ENCODE data around the gene PTPRU. TPM values are rescaled to one million over a fixed set of nuclear protein-coding genes. Genes with fewer than 3 reads are reported as not detected.
A peak's percentile ranks its signal among the peaks of the same experiment; 100 is the strongest.

PTPRU gene
- total and polyA plus RNA-seq, 4 donors = 1.6 to 15.1 (median 6.0) TPM

DNA sequence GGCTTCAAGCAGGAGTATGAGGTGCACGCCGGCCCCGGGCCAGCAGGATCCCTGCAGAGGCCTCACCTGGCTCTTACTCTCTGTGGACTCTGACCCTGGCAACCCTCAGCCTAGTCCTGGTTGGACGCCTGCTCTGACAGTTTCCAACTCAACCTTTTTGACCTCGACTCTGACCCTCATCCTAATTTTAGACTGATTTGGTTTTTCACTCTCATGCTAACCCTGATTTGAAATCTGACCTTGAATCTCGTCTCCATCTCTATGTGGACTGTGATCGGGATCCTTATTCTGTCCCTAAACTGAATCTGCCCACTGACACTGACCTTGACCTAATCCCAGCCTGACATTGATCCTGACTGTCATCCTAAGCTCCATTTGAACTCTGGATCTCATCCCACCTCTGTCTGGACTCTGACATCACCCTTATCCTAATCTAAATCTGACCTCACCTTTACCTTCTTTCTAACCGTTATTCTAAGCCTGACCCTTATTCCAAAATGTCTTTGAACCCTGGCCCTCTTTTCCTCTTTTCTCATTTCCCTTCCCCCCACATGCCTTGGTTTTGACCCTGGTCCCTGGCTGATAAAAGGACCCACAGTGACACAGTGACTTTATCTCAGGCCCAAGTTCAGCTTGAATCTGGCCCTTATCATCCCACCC, 67.8 kb downstream of the PTPRU start:
- H3K27me3 ChIP-seq (ENCODE audit: control insufficient read depth in 4 of 4, insufficient read depth in 4 of 4, low read length in 3 of 4) = no peaks in the 10 kb centered on the region
- DNase-seq (ENCODE audit: low spot score) = no peak
- H3K9me3 ChIP-seq (ENCODE audit: control insufficient read depth in 4 of 4, low read length in 3 of 4) = no peaks in the 10 kb centered on the region
- H3K4me3 ChIP-seq (ENCODE audit: low read depth in 1 of 3, low read length in 3 of 3) = no peak overlapping the region
- peaks cover 6 to 16% (median 13%) of the 10 kb centered on the region in 4 donors for H3K4me1 ChIP-seq (ENCODE audit: control insufficient read depth in 4 of 4, insufficient read depth in 4 of 4, low read length in 3 of 4)
- no peak overlapping the region for H3K9ac ChIP-seq (ENCODE audit: low read depth in 1 of 2, low read length in 2 of 2)
- H3K27ac ChIP-seq (ENCODE audit: low read depth in 1 of 2, low read length in 2 of 2) = no peak overlapping the region
- TF ChIP-seq RXRA (IDR thresholded peaks at IDR 0.05) (peak; percentile 98 to 99), RAD21 (IDR thresholded peaks at IDR 0.05) (peak; percentile 31 to 50), SP1 (IDR thresholded peaks at IDR 0.05) (peak; percentile 87), HNF4G (IDR thresholded peaks at IDR 0.05) (peak; percentile 92), GABPA (IDR thresholded peaks at IDR 0.05 in 1 of 2, conservative IDR thresholded peaks at IDR 0.05 in 1 of 2) (no peak), FOXA2 (IDR thresholded peaks at IDR 0.05) (no peak), HNF4A (conservative IDR thresholded peaks at IDR 0.05) (peak; percentile 97 to 98), YY1 (IDR thresholded peaks at IDR 0.05) (peak; percentile 62), FOXA1 (IDR thresholded peaks at IDR 0.05) (peak; percentile 19), NR2F2 (IDR thresholded peaks at IDR 0.05) (peak; percentile 99), EGR1 (IDR thresholded peaks at IDR 0.05; ENCODE audit: low read depth in 2 of 2) (no peak), JUND (IDR thresholded peaks at IDR 0.05) (peak; percentile 68 to 79), TAF1 (conservative IDR thresholded peaks at IDR 0.05) (no peak)
- TF ChIP-seq, protein P1, sequence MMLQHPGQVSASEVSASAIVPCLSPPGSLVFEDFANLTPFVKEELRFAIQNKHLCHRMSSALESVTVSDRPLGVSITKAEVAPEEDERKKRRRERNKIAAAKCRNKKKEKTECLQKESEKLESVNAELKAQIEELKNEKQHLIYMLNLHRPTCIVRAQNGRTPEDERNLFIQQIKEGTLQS (IDR thresholded peaks at IDR 0.05) = peak; percentile 68
- TF ChIP-seq, protein P2, sequence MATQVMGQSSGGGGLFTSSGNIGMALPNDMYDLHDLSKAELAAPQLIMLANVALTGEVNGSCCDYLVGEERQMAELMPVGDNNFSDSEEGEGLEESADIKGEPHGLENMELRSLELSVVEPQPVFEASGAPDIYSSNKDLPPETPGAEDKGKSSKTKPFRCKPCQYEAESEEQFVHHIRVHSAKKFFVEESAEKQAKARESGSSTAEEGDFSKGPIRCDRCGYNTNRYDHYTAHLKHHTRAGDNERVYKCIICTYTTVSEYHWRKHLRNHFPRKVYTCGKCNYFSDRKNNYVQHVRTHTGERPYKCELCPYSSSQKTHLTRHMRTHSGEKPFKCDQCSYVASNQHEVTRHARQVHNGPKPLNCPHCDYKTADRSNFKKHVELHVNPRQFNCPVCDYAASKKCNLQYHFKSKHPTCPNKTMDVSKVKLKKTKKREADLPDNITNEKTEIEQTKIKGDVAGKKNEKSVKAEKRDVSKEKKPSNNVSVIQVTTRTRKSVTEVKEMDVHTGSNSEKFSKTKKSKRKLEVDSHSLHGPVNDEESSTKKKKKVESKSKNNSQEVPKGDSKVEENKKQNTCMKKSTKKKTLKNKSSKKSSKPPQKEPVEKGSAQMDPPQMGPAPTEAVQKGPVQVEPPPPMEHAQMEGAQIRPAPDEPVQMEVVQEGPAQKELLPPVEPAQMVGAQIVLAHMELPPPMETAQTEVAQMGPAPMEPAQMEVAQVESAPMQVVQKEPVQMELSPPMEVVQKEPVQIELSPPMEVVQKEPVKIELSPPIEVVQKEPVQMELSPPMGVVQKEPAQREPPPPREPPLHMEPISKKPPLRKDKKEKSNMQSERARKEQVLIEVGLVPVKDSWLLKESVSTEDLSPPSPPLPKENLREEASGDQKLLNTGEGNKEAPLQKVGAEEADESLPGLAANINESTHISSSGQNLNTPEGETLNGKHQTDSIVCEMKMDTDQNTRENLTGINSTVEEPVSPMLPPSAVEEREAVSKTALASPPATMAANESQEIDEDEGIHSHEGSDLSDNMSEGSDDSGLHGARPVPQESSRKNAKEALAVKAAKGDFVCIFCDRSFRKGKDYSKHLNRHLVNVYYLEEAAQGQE (IDR thresholded peaks at IDR 0.05) = peak; percentile 20
- TF ChIP-seq, protein P3, sequence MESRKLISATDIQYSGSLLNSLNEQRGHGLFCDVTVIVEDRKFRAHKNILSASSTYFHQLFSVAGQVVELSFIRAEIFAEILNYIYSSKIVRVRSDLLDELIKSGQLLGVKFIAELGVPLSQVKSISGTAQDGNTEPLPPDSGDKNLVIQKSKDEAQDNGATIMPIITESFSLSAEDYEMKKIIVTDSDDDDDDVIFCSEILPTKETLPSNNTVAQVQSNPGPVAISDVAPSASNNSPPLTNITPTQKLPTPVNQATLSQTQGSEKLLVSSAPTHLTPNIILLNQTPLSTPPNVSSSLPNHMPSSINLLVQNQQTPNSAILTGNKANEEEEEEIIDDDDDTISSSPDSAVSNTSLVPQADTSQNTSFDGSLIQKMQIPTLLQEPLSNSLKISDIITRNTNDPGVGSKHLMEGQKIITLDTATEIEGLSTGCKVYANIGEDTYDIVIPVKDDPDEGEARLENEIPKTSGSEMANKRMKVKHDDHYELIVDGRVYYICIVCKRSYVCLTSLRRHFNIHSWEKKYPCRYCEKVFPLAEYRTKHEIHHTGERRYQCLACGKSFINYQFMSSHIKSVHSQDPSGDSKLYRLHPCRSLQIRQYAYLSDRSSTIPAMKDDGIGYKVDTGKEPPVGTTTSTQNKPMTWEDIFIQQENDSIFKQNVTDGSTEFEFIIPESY (IDR thresholded peaks at IDR 0.05) = no peak
- TF ChIP-seq, protein P4, sequence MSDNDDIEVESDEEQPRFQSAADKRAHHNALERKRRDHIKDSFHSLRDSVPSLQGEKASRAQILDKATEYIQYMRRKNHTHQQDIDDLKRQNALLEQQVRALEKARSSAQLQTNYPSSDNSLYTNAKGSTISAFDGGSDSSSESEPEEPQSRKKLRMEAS (IDR thresholded peaks at IDR 0.05) = peak; percentile 65
- TF ChIP-seq, protein P5, sequence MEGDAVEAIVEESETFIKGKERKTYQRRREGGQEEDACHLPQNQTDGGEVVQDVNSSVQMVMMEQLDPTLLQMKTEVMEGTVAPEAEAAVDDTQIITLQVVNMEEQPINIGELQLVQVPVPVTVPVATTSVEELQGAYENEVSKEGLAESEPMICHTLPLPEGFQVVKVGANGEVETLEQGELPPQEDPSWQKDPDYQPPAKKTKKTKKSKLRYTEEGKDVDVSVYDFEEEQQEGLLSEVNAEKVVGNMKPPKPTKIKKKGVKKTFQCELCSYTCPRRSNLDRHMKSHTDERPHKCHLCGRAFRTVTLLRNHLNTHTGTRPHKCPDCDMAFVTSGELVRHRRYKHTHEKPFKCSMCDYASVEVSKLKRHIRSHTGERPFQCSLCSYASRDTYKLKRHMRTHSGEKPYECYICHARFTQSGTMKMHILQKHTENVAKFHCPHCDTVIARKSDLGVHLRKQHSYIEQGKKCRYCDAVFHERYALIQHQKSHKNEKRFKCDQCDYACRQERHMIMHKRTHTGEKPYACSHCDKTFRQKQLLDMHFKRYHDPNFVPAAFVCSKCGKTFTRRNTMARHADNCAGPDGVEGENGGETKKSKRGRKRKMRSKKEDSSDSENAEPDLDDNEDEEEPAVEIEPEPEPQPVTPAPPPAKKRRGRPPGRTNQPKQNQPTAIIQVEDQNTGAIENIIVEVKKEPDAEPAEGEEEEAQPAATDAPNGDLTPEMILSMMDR (IDR thresholded peaks at IDR 0.05; ENCODE audit: low read depth, low read length, missing input control) = no peak
- WGBS = 39% methylated on average over 8 of the region's 8 CpGs
- peaks cover 0 to 11% (median 0%) of the 10 kb centered on the region in 4 donors for H3K36me3 ChIP-seq (ENCODE audit: control insufficient read depth in 4 of 4, insufficient read depth in 3 of 4, low read depth in 1 of 4, low read length in 3 of 4)
